Measurements from ENCODE around the gene HCN2. TPM values are rescaled to one million over a fixed set of nuclear protein-coding genes. Genes with fewer than 3 reads are reported as not detected.

HCN2 gene
- total RNA-seq, 3 donors from 2014 or later, result under 0.01 to 0.44 TPM; not detected in 1

DNA sequence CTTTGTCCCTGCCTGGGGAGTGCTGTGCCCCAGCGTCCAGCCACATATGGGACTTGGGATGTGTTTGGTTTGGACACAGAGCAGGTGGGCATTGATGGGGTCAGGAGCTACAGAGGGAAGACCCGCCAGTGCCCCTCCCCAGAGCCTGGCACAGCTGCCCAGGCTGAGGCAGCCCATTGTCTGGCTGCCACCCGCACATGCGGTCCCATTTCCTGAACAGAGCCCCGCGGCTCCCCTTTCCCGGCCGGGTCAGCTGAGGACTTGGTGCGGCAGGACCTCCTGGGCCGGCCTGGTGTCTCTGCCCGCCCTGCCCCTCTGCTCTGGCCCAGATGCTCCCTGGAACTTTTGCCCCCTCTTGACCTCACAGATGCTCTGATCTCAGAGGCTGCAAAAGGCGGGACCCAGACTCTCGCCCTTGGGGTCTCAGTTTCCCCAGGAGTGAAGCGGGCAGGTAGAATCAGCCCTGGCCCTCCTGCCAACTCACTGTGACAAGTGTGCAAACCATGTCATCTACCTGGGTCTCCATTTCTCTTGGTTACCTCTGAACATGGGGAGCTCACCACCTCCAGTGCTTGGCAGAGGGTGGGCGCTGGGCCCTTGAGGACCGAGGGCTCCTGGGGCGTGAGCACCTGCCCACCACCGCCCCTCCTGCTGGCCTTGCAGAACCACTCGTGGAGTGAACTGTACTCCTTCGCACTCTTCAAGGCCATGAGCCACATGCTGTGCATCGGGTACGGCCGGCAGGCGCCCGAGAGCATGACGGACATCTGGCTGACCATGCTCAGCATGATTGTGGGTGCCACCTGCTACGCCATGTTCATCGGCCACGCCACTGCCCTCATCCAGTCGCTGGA is 17.8 kb downstream of the HCN2 start:
- intact Hi-C loops (cut with DNase I; ENCODE audit: low total_unique reads), result no loop called here
- Histone ChIP-seq H3K4me3 (no peak overlapping the region), H3K36me3 (no peaks in the 10 kb centered on the region), H3K4me1 (peaks cover 0 to 6% of the 10 kb centered on the region in 2 donors), H3K27me3 (no peaks in the 10 kb centered on the region), H3K27ac (no peak overlapping the region), H3K9me3 (no peaks in the 10 kb centered on the region)
- TF ChIP-seq POLR2A (IDR thresholded peaks at IDR 0.05), result no peak
- TF ChIP-seq POLR2AphosphoS5 (IDR thresholded peaks at IDR 0.05), result no peak
- TF ChIP-seq, protein P1, sequence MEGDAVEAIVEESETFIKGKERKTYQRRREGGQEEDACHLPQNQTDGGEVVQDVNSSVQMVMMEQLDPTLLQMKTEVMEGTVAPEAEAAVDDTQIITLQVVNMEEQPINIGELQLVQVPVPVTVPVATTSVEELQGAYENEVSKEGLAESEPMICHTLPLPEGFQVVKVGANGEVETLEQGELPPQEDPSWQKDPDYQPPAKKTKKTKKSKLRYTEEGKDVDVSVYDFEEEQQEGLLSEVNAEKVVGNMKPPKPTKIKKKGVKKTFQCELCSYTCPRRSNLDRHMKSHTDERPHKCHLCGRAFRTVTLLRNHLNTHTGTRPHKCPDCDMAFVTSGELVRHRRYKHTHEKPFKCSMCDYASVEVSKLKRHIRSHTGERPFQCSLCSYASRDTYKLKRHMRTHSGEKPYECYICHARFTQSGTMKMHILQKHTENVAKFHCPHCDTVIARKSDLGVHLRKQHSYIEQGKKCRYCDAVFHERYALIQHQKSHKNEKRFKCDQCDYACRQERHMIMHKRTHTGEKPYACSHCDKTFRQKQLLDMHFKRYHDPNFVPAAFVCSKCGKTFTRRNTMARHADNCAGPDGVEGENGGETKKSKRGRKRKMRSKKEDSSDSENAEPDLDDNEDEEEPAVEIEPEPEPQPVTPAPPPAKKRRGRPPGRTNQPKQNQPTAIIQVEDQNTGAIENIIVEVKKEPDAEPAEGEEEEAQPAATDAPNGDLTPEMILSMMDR (IDR thresholded peaks at IDR 0.05), result no peak
- DNase-seq (ENCODE audit: low spot score in 2 of 2), result no peak

DNA sequence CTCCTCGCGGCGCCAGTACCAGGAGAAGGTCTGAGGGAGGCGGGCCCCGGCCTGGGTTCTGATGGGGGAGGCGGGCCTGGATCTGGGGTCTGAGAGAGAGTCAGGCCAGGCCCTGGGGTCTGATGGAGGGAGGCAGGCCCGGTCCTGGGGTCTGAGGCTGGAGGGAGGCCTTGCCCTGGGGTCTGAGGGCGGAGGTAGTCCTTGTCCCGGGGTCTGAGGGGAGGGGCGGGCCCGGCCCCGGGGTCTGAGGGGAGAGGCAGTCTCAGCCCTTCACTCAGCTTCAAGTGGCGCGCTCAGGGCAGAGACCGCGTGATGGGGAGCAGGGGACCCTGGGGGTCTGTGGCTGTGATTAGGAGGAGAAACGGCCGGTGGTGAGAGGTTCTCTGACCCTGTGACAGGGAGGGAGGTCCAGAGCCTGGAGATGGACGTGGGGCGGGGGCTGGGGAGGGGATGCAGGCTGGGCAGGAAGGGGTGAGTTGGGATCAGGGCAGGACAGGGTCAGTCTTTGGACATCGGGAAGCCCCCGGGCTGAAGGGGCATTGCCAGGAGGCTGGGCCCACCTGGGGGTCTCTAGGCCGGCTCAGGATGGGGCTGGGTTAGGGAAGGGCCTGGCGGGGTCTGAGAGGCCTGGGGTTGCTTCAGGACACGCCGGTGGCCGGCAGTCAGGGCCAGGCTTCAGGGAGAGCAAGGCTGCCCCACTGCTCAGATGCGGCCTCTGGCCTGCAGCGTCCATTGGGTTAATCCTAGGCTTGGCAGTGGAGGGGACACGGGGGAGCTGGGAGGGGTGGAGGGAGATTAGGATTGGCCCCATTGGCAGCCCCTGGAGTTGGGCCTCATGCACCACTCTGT is 18.7 kb downstream of the HCN2 start:
- Histone ChIP-seq H3K9me3 (no peaks in the 10 kb centered on the region), H3K27ac (no peak overlapping the region), H3K4me3 (no peak overlapping the region), H3K36me3 (no peaks in the 10 kb centered on the region), H3K27me3 (no peaks in the 10 kb centered on the region), H3K4me1 (peaks cover 0 to 6% of the 10 kb centered on the region in 2 donors)
- no peak for DNase-seq (ENCODE audit: low spot score in 2 of 2)
- intact Hi-C loops (cut with DNase I; ENCODE audit: low total_unique reads), result no loop called here
- TF ChIP-seq, protein P1 (IDR thresholded peaks at IDR 0.05), result no peak
- no peak for TF ChIP-seq POLR2A (IDR thresholded peaks at IDR 0.05)
- no peak for TF ChIP-seq POLR2AphosphoS5 (IDR thresholded peaks at IDR 0.05)

DNA sequence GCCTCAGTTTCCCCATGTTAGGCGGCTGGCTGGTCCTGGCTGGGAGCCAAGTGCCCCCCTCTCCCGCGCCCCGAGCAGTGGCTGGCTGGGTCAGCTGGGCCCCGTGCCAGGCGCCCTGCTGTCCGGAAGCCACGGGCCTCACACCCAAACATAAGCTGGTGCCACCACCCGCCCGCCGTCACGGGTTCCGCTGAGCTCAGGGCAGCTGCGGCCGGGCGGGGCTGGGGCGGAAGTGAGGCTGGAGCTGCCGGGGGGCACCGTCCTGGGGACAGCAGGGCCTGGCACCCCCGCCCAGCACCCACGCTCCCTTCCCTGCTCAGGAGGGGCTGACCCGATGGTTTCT is 19.3 kb downstream of the HCN2 start:
- intact Hi-C loops (cut with DNase I; ENCODE audit: low total_unique reads), result no loop called here
- TF ChIP-seq POLR2A (IDR thresholded peaks at IDR 0.05) (no peak), POLR2AphosphoS5 (IDR thresholded peaks at IDR 0.05) (no peak)
- TF ChIP-seq, protein P1 (IDR thresholded peaks at IDR 0.05), result no peak
- Histone ChIP-seq H3K4me3 (no peak overlapping the region), H3K27ac (no peak overlapping the region), H3K4me1 (peaks cover 0 to 6% of the 10 kb centered on the region in 2 donors), H3K27me3 (no peaks in the 10 kb centered on the region), H3K36me3 (no peaks in the 10 kb centered on the region), H3K9me3 (no peaks in the 10 kb centered on the region)
- no peak for DNase-seq (ENCODE audit: low spot score in 2 of 2)

DNA sequence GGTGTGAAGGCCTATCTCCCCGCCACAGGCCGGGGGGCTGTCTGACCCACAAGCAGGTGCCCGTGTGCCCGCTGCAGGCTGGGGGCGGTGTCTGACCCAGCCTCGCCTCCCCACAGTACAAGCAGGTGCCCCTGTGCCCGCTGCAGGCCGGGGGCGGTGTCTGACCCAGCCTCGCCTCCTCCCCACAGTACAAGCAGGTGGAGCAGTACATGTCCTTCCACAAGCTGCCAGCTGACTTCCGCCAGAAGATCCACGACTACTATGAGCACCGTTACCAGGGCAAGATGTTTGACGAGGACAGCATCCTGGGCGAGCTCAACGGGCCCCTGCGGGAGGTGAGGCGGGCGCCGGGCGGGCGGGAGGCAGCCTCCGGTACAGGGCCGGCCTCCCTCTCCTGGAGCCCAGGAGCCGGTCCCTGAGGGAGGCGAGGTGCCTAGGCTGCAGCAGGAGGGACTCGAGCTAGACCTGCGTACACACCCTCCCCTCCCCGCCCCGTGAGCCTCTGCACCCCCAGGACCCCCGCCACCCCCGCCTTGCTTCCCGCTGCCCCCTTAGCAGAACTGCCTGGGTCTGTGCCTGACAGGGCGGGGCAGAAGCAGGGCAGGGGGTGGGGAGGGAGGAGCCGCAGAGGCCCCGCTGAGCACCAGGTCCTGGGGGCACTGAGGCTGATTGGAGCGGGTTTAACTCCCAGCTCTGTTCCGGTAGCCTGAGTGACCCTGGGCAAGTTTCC is 20.6 kb downstream of the HCN2 start:
- Histone ChIP-seq H3K36me3 (no peaks in the 10 kb centered on the region), H3K27me3 (no peaks in the 10 kb centered on the region), H3K27ac (peak overlapping the region in 1 of 2 donors; percentile 68), H3K4me1 (peaks cover 0 to 6% of the 10 kb centered on the region in 2 donors), H3K9me3 (no peaks in the 10 kb centered on the region), H3K4me3 (peak overlapping the region; percentile 19 to 61 (median 39))
- intact Hi-C loops (cut with DNase I; ENCODE audit: low total_unique reads), result no loop called here
- no peak for DNase-seq (ENCODE audit: low spot score in 2 of 2)
- no peak for TF ChIP-seq POLR2AphosphoS5 (IDR thresholded peaks at IDR 0.05)
- TF ChIP-seq, protein P1 (IDR thresholded peaks at IDR 0.05), result no peak

All from breast epithelium (tissue), 4 donors.